HG02885 (cell line): ENCODE results near the gene IL9.
"Not testable (repeated sequence)": the region's sequence is repeated elsewhere in the genome, so short reads cannot be mapped to it uniquely, and the experiment has no call there.

Experiments used
- ATAC-seq: cut with Tn5 transposase; IDR thresholded peaks from one replicate; pipeline ENCODE4 v1.9.1; 2021; ENCODE audit warnings: mild to moderate bottlenecking; ENCODE audit not compliant: unreplicated experiment, poor library complexity

IL9 gene

GRCh38 chr5:135871268-135871915 is 24.2 kb downstream of the IL9 start:
- no peak for ATAC-seq

- ATAC-seq = no peak
Measured at GRCh38 chr5:135869935-135870334, 25.7 kb downstream of the IL9 start.

- no peak for ATAC-seq
Measured at GRCh38 chr5:135869276-135869675, 26.4 kb downstream of the IL9 start.

GRCh38 chr5:135868681-135869080 is 27.0 kb downstream of the IL9 start:
- no peak for ATAC-seq

GRCh38 chr5:135867599-135867998 is 28.0 kb downstream of the IL9 start:
- ATAC-seq = no peak

- no peak for ATAC-seq
Measured at GRCh38 chr5:135866016-135866415, 29.6 kb downstream of the IL9 start.

- ATAC-seq = no peak
Measured at GRCh38 chr5:135864503-135865435, 30.9 kb downstream of the IL9 start.

- no peak for ATAC-seq
Measured at GRCh38 chr5:135862744-135863143, 32.9 kb downstream of the IL9 start.

- ATAC-seq = no peak
Measured at GRCh38 chr5:135862086-135862485, 33.6 kb downstream of the IL9 start.

GRCh38 chr5:135861641-135862040 is 34.0 kb downstream of the IL9 start:
- ATAC-seq = no peak

- ATAC-seq = no peak
Measured at GRCh38 chr5:135859641-135860040, 36.0 kb downstream of the IL9 start.

GRCh38 chr5:135859186-135859585 is 36.5 kb downstream of the IL9 start:
- ATAC-seq = not testable (repeated sequence)

GRCh38 chr5:135857630-135858311 is 37.9 kb downstream of the IL9 start:
- ATAC-seq = no peak

GRCh38 chr5:135851915-135852845 is 43.5 kb downstream of the IL9 start:
- ATAC-seq = no peak

GRCh38 chr5:135851186-135851914 is 44.3 kb downstream of the IL9 start:
- no peak for ATAC-seq

GRCh38 chr5:135850671-135851070 is 45.0 kb downstream of the IL9 start:
- ATAC-seq = no peak

- no peak for ATAC-seq
Measured at GRCh38 chr5:135850231-135850630, 45.4 kb downstream of the IL9 start.

GRCh38 chr5:135847976-135848375 is 47.7 kb downstream of the IL9 start:
- ATAC-seq = no peak

- no peak for ATAC-seq
Measured at GRCh38 chr5:135846311-135846710, 49.3 kb downstream of the IL9 start.
